B cell (primary cell): Measurements from ENCODE around the gene GNPDA1.

ENCODE experiments used
- CTCF ChIP-seq: fragments of 200-600 bp; IDR thresholded peaks from one replicate; pipeline ENCODE4 v1.8.0; 2022; ENCODE audit warnings: antibody characterized with exemption, mild to moderate bottlenecking
- EZH2 ChIP-seq: IDR thresholded peaks from 2 replicates; pipeline ENCODE4 v1.6.1; 2012; ENCODE audit warnings: borderline replicate concordance, low read depth, mild to moderate bottlenecking, moderate library complexity, low read length; ENCODE audit not compliant: insufficient read depth, poor library complexity, severe bottlenecking

- no peak for TF ChIP-seq CTCF
- no peak for TF ChIP-seq EZH2
Observed at GRCh38 chr5:141989720-141990119, 23.1 kb downstream of the GNPDA1 start.
